NCI-H69 (cell line): ENCODE data around the gene KCNQ4.

ENCODE experiments used
- DNase-seq: peaks from one replicate; lab custom pipeline; 2025; lab: John Stamatoyannopoulos, UW

KCNQ4 gene

GRCh38 chr1:40861224-40862003 is 77.8 kb downstream of the KCNQ4 start:
- DNase-seq, result peak; percentile 46

DNA sequence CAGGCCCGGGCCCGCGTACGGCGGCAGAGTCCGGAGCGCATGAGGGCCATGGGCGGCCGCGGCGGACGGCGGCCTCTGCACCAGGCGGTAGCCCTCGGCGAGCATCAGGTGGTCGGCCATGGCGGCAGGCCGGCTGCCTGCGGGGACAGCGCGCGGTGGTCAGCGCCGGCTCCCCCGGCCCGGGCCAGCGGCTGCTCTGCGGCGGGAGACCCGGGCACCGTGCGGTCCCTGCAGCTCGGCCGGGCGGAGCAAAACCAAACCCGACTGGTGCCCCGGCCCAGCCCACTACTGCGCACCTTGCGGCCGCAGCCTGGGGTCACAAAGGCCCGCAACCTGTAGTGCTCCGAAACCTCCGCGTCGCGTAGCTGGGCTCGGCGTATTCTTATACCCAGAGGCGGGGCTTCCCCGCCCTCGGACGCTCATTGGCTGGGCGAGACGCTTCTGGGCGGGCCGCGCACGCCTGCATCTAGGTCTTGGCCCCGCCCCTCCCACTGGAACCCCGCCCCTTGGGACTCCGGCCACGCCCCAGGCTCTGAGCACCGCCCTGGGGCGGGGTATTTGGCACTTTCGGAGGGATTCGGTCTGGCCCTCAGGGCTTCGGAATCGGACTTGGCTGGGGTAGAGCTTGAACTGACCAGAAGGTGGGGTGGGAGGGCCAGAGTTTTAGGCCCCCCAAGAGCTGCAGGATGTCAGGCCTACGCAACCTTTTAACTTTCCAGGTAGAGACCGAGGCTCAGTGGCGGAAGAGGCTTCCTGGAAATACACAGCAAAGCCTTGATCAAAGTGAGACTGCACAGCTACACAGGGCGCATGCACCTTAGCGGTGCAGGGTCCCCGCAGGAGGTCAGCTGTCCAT is 78.6 kb downstream of the KCNQ4 start, which contains the start of gene CITED4:
Gene CITED4 (minus strand): TSS at position 356 of the 856 bp plus-strand sequence. CDS start 236 bp downstream, at position 120.
- peak; percentile 92 for DNase-seq

- peak; percentile 19 for DNase-seq
These were observed 84.6 kb downstream of the KCNQ4 start for GRCh38 chr1:40868051-40868723.

- no peak for DNase-seq
These were observed 86.6 kb downstream of the KCNQ4 start for GRCh38 chr1:40870135-40870728.

DNA sequence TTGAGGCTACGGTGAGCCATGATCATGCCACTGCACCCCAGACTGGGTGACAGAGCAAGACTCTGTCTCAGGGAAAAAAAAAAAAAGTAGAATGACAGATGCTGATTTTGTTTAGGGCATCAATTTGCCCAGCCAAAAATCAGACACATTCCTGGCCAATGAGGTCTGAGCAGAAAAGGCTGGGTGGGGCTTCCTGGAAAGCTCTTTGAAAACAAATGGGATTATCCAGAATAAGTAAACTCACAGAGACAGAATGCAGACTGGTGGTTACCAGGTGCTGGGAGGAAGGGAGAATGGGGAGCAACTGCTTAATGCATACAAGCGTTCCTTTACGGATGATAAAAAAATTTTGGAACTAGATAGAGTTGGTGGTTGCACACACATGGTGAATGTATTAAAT is 88.7 kb downstream of the KCNQ4 start:
- no peak for DNase-seq

DNA sequence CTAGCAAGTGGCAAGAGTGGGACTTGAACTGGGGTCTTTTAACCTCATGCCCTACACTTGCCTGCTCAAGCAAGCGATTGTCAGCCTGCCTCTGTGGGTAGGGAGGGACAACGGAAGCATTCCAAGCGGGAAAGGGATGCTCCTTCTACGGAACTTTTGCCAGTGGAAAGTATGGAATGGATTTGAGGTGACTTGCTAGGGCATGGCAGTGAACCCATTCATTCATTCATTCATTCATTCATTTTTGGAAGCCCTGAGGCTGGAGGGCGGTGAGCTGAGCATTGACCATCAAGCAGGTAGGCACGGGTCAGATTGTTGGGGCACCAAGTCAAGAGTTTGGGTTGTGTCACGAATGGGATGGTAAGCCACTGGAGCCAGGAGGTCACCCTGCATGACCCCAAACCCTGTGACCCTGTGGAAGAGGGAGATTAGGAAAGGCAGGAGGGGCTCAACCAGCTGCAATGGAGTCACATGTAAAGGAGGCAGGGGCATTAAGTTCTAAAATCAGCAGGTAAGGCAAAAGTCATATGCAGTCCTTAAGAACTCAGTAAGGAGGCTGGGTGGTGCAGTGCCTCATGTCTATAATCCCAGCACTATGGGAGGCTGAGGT is 90.4 kb downstream of the KCNQ4 start:
- DNase-seq, result no peak

- no peak for DNase-seq
These were observed 92.8 kb downstream of the KCNQ4 start for GRCh38 chr1:40876436-40876761.

- DNase-seq, result no peak
These were observed 93.3 kb downstream of the KCNQ4 start for GRCh38 chr1:40876891-40877290.

DNA sequence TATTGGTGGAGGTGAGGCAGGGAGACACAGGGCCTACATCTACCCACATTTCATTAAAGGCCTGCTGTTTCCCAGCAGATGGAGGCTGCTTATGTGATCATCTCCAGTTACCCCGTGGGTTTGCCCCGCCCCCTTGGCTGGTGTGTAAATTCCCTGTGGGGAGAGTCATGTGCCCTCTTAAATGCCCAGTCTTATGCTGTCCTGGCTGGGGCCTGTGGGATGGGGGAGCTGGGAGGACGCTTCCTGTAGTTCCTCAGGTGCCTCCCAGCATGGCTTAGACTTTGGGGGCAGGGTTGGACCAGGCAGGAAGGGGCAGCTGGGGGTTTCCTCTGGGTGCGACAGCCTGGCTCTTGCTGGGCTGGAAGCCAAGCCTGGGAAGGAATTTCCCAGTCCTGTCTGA is 94.1 kb downstream of the KCNQ4 start:
- peak; percentile 93 for DNase-seq

GRCh38 chr1:40878906-40879305 is 95.3 kb downstream of the KCNQ4 start:
- DNase-seq, result no peak

GRCh38 chr1:40879482-40880175 is 96.0 kb downstream of the KCNQ4 start:
- no peak for DNase-seq

- no peak for DNase-seq
These were observed 97.4 kb downstream of the KCNQ4 start for GRCh38 chr1:40880813-40881549.

DNA sequence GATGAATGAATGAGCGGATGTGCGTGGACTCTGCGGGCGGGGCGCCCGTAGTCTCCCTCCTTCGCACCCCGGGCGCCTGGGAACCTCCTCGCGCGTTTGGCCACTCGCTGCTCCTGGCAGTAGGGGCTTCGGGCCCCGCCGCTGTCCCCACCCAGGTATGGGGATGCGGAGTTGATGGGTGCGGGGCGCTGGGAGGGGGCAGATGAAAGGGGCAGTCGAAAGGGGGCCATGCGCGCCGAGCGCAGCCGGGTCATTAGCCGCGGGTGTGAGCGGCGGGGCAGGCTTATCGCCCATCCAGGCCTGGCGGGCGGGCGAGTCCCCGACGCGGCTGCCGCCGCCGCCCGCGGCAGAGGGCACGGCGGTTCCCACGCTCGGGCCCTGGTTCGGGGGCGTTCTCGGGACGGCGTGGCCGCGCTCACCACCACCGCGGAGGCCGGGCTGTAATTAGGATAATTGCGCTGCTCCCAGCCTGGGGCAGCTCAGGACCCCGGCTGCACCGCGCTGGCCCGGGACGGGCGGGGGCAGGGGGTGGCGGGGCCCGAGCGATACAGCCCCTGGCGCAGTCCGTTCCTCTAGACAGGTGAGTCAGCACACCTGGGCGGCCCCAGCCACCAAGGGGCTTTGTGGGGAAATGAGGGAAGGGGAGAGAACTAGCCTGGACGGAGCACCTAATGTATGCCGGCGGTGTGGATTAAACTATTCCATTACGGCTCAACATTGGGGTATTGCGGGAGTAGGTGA is 100.6 kb downstream of the KCNQ4 start:
- DNase-seq, result no peak

DNA sequence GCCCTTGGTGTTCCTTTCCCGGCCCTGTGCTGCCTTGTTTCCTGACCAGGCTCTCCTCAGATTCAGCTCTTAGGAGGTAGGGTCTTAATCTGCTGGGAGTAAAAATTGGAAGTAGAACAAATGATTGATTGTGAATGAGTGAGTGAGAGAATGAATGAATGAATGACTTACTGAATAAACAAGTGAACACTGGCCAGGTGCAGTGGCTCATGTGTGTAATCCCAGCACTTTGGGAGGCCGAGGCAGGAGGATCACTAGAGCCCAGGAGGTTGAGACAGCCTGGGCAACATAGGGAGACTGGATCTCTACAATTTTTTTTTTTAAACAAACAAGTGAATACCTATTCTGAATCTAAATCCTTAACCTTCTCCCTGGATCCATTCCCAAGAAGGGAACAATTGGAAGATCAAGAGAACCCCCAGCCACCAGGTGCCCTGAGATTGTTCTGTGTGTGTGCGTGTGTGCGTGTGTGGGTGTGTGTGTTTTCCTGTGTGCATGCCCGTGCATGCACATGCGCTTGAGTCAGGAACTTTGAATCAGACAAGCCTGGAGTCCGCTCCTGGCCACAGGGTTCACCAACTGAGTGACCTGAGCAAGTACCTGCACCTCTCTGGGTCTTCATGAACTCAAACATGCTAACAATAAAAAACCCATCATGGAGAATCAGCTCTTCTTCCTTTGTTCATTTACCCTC is 102.9 kb downstream of the KCNQ4 start:
- no peak for DNase-seq

- no peak for DNase-seq
These were observed 103.4 kb downstream of the KCNQ4 start for GRCh38 chr1:40887012-40887378.

- DNase-seq, result no peak
These were observed 104.1 kb downstream of the KCNQ4 start for GRCh38 chr1:40887652-40888051.
